MCF 10A (cell line): Measurements from ENCODE around the gene FGD2. TPM values are rescaled to one million over a fixed set of nuclear protein-coding genes. Genes with fewer than 3 reads are reported as not detected.

Source experiments
- BruUV-seq: library from RNA; stranded (reverse); fragments of 400-500 nt; replicated peaks from 2 replicates; lab custom pipeline; 2021; lab: Mats Ljungman, UMichigan
- CTCF ChIA-PET: fragments of 300-600 bp; sonication (Branson Sonifier 250); formaldehyde crosslinking; extraction: SDS; loops from one replicate; lab custom pipeline; 2021; ENCODE audit warnings: antibody characterized with exemption, inconsistent platforms; lab: Yijun Ruan, JAX
- POLR2A ChIA-PET: fragments of 300-600, 350-650 bp; sonication (Branson Sonifier 250); formaldehyde crosslinking; extraction: SDS; loops from one replicate; lab custom pipeline; 2020; ENCODE audit warnings: antibody characterized with exemption, inconsistent platforms; lab: Yijun Ruan, JAX
- DNase-seq: peaks from one replicate; pipeline ENCODE4 v3.0.0-alpha.2; 2018; ENCODE audit not compliant: unreplicated experiment
- H3K27ac Mint-ChIP-seq: one replicate; pipeline ENCODE4 v1.8.0; 2022; ENCODE audit warnings: mild to moderate bottlenecking, low read depth, mixed read lengths; ENCODE audit not compliant: unreplicated experiment
- H3K27me3 Mint-ChIP-seq: one replicate; pipeline ENCODE4 v1.8.0; 2022; ENCODE audit warnings: mixed read lengths; ENCODE audit not compliant: insufficient read depth, unreplicated experiment
- H3K36me3 Mint-ChIP-seq: one replicate; pipeline ENCODE4 v1.8.0; 2022; ENCODE audit warnings: mild to moderate bottlenecking, moderate library complexity, mixed read lengths; ENCODE audit not compliant: insufficient read depth, unreplicated experiment
- H3K4me1 Mint-ChIP-seq: one replicate; pipeline ENCODE4 v1.8.0; 2022; ENCODE audit warnings: mixed read lengths; ENCODE audit not compliant: insufficient read depth, unreplicated experiment
- H3K4me3 Mint-ChIP-seq: one replicate; pipeline ENCODE4 v1.8.0; 2022; ENCODE audit warnings: mild to moderate bottlenecking, moderate library complexity, mixed read lengths; ENCODE audit not compliant: unreplicated experiment
- H3K9me3 Mint-ChIP-seq: one replicate; pipeline ENCODE4 v1.8.0; 2022; ENCODE audit warnings: mixed read lengths; ENCODE audit not compliant: unreplicated experiment
- intact Hi-C: fragments of 100-400 bp; cut with micrococcal nuclease; formaldehyde crosslinking; loops from 2 replicates; pipeline ENCODE4 v1.14.1; 2022
- total RNA-seq: library from RNA; stranded (reverse); gene quantifications from 2 replicates; pipeline ENCODE4 v1.2.3, GENCODE V29; 2022
- TF ChIP-seq, protein P1 (sequence below): fragments of 200-600 bp; IDR thresholded peaks from one replicate; pipeline ENCODE4 v1.8.0; 2022; ENCODE audit warnings: antibody characterized with exemption, mild to moderate bottlenecking; ENCODE audit not compliant: unreplicated experiment

Gene FGD2
- total RNA-seq, 1 experiment from 2014 or later, result not detected

DNA sequence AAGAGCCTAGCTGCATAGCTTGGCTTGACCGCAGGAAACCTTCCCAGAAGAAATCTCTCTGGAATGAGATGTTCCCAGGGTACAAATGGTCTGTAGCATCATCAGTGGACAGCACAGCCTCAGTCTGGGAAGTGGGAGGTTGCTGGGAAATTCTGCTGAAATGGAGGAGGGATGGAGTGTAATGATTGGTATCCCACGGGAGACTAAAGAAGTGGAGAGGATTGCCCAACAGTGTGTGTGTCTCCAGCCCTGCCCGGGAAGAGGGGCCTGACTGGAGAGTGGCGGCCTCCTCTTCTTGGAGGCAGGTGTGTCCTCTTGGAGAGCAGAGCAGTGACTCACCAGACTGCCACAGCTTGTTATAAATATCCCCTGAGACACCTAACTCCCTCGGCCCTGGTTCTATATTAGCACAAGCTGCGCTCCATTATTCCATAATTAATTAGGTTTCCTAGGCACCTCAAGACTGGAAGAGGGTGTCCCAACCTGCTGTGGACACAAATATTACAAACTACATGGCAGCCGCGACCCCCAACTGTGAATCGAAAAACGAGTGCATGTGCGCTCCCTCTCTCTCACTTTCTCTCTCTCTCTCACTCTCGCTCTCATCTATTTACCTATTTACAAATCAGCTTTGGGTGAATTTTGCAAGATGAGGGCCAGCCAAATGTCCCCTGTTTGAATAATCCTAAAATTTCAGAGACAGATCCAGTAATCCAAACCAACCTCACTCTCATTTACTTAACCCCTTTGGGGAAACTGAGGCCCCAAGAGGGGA is 68.8 kb downstream of the FGD2 start:
- peak; percentile 35 for DNase-seq
- H3K9me3 Mint-ChIP-seq, result no peaks in the 10 kb centered on the region
- H3K4me3 Mint-ChIP-seq, result no peak overlapping the region
- ChIA-PET CTCF (interaction anchor here (0.6 to 1.4 kb wide), 3 partner anchors 10 to 14 kb away, joined by 3 to 6 read pairs (median 5); no protein-coding TSS in a partner anchor), POLR2A (interaction anchor here (0.7 to 1.5 kb wide), 3 partner anchors 10 to 141 kb away, joined by 3 to 5 read pairs (median 3); no protein-coding TSS in a partner anchor)
- H3K4me1 Mint-ChIP-seq, result peaks cover 30% of the 10 kb centered on the region
- H3K27me3 Mint-ChIP-seq, result no peaks in the 10 kb centered on the region
- no peak overlapping the region for H3K27ac Mint-ChIP-seq
- intact Hi-C loops, result no loop called here
- no peaks in the 10 kb centered on the region for H3K36me3 Mint-ChIP-seq
- BruUV-seq, result no TSS peak
- TF ChIP-seq, protein P1, sequence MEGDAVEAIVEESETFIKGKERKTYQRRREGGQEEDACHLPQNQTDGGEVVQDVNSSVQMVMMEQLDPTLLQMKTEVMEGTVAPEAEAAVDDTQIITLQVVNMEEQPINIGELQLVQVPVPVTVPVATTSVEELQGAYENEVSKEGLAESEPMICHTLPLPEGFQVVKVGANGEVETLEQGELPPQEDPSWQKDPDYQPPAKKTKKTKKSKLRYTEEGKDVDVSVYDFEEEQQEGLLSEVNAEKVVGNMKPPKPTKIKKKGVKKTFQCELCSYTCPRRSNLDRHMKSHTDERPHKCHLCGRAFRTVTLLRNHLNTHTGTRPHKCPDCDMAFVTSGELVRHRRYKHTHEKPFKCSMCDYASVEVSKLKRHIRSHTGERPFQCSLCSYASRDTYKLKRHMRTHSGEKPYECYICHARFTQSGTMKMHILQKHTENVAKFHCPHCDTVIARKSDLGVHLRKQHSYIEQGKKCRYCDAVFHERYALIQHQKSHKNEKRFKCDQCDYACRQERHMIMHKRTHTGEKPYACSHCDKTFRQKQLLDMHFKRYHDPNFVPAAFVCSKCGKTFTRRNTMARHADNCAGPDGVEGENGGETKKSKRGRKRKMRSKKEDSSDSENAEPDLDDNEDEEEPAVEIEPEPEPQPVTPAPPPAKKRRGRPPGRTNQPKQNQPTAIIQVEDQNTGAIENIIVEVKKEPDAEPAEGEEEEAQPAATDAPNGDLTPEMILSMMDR, result no peak

DNA sequence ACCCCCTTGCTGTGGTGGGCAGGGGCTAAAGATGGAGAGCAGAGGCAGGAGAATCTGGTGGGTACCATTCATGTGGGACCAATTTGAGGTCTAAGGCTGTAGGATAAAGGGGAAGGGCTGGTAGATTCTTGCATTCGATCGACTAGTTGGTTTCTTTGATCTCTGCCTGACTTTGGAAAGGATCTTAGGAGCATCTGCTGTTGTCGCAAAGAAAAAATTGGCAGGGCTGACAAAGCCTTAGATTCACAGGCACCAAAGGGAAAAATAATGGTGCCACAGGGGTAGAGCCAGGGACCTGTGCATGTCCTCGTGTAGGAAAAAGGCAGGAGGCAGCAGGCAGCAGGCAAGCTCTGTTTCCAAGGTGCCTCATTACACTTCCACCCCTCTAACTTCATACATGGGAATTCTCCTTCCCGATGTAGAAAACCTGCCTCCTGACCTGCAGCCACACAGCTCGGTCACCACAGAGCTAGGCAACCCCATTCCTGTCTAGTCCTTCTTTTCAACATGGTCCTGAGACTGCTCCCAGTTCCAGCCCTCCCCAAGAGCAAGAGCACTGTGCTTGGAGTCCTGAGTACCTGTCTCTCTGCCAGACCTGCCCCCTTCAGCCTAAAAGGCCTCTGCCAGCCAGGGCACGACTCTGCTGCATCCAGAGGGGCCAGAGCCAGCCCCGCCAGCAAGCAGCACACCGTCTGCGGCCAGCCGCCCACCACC is 71.9 kb downstream of the FGD2 start:
- Mint-ChIP-seq H3K36me3 (no peaks in the 10 kb centered on the region), H3K9me3 (no peaks in the 10 kb centered on the region), H3K27ac (no peak overlapping the region), H3K27me3 (no peaks in the 10 kb centered on the region), H3K4me3 (no peak overlapping the region), H3K4me1 (peaks cover 17% of the 10 kb centered on the region)
- CTCF ChIA-PET, result interaction anchor here (0.6 to 1.0 kb wide), 4 partner anchors 21 to 1564 kb away, joined by 3 to 6 read pairs (median 4); no protein-coding TSS in a partner anchor
- POLR2A ChIA-PET, result interaction anchor here (0.7 kb wide), 1 partner anchor 927 kb away, joined by 3 read pairs; no protein-coding TSS in a partner anchor
- TF ChIP-seq, protein P1, result no peak
- DNase-seq, result no peak
- intact Hi-C loops, result no loop called here
- BruUV-seq, result no TSS peak

DNA sequence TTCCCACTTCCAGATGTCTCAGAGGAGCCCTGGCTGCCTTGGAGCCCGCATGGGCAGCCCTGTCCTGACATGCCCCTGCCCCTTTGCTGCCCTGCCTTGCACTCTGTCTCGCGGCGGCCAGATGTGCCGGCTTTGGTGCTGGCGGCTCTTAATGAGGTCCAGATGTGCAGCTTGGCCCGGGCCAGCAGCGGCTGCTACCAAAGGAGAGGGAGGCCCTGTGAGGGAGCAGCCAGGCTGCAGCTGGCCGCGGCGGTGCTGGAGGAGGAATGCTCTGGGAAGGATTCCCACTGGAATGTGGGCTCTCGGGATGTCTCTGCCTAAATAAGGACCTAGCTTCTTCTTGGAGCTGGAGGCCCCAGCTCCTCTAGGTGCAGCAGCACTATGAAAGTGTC is 72.4 kb downstream of the FGD2 start:
- TF ChIP-seq, protein P1, result no peak
- intact Hi-C loops, result no loop called here
- POLR2A ChIA-PET, result interaction anchor here (0.7 kb wide), 1 partner anchor 927 kb away, joined by 3 read pairs; no protein-coding TSS in a partner anchor
- Mint-ChIP-seq H3K9me3 (no peaks in the 10 kb centered on the region), H3K4me3 (no peak overlapping the region), H3K27ac (no peak overlapping the region), H3K36me3 (no peaks in the 10 kb centered on the region), H3K4me1 (peaks cover 20% of the 10 kb centered on the region), H3K27me3 (no peaks in the 10 kb centered on the region)
- DNase-seq, result no peak
- BruUV-seq, result no TSS peak
- CTCF ChIA-PET, result interaction anchor here (0.6 to 1.0 kb wide), 4 partner anchors 22 to 1563 kb away, joined by 3 to 6 read pairs (median 4); no protein-coding TSS in a partner anchor

Other genes starting within 250 kb of the FGD2 start
- not detected in 2 replicates for gene CPNE5, start 166.2 kb upstream of the FGD2 start, total RNA-seq
- 53.6 and 54.9 TPM in 2 replicates for gene PPIL1, start 130.9 kb upstream of the FGD2 start, total RNA-seq
- 36.9 and 43.1 TPM in 2 replicates for gene C6orf89, start 119.7 kb upstream of the FGD2 start, total RNA-seq
- gene PI16, start 50.9 kb upstream of the FGD2 start, total RNA-seq, result not detected in 2 replicates
- 74.9 and 78.2 TPM in 2 replicates for gene MTCH1, start 19.5 kb upstream of the FGD2 start, total RNA-seq
- gene PIM1, start 164.5 kb downstream of the FGD2 start, total RNA-seq, result 6.0 and 6.2 TPM in 2 replicates